Vagina (tissue), 2 donors: ENCODE data around the gene UHRF1. TPM values are rescaled to one million over a fixed set of nuclear protein-coding genes. Genes with fewer than 3 reads are reported as not detected.
A peak's percentile ranks its signal among the peaks of the same experiment; 100 is the strongest.
"Not testable (repeated sequence)": the region's sequence is repeated elsewhere in the genome, so short reads cannot be mapped to it uniquely, and the experiment has no call there.

Experiments
- DNase-seq, 2 donors: peaks; one replicate each; pipeline ENCODE4 v3.0.0-alpha.2; 2017; ENCODE audit errors: extremely low spot score in 2 of 2
- H3K27ac ChIP-seq: fragments of 200-600 bp; sonication (generic); one replicate; pipeline ENCODE4 v1.5.1; 2019
- H3K27me3 ChIP-seq: fragments of 200-600 bp; sonication (generic); one replicate; pipeline ENCODE4 v1.5.1; 2019
- H3K36me3 ChIP-seq, 2 donors: fragments of 200-600 bp; sonication (generic); one replicate each; pipeline ENCODE4 v1.5.1; 2017 to 2019
- H3K4me1 ChIP-seq: fragments of 200-600 bp; sonication (generic); one replicate; pipeline ENCODE4 v1.5.1; 2019
- H3K4me3 ChIP-seq, 2 donors: fragments of 200-600 bp; sonication (generic); 1 replicate in 1 of 2; 2 replicates in 1 of 2; pipeline ENCODE4 v1.5.1; 2016 to 2019
- H3K9me3 ChIP-seq: fragments of 200-600 bp; sonication (generic); one replicate; pipeline ENCODE4 v1.5.1; 2019
- POLR2A ChIP-seq, 2 donors: fragments of 450-650 bp; IDR thresholded peaks; one replicate each; pipeline ENCODE4 v1.6.1; 2017; ENCODE audit warnings: antibody characterized with exemption in 2 of 2, mild to moderate bottlenecking in 2 of 2, moderate library complexity in 2 of 2
- POLR2AphosphoS5 ChIP-seq, 2 donors: sonication (generic); formaldehyde crosslinking; IDR thresholded peaks; one replicate each; pipeline ENCODE4 v1.9.0; 2017; ENCODE audit warnings: antibody characterized with exemption in 2 of 2, mild to moderate bottlenecking in 2 of 2, low read depth in 1 of 2; ENCODE audit not compliant: insufficient read depth in 1 of 2
- intact Hi-C: fragments of 100-400 bp; cut with DNase I; formaldehyde crosslinking; loops from one replicate; pipeline ENCODE4 v1.15.1; 2023
- total RNA-seq: library from RNA; depleted of rRNA; stranded (reverse); fragments of >200 nt; gene quantifications from one replicate; pipeline ENCODE4 v1.2.3, GENCODE V29; 2016
- TF ChIP-seq, protein P1 (sequence below), 3 experiments: fragments of 450-650 bp in 2 of 3; fragments of 200-600 bp in 1 of 3; sonication (generic) in 1 of 3; IDR thresholded peaks; one replicate each; pipeline ENCODE4 v1.5.1; 2017 to 2019; ENCODE audit warnings: antibody characterized with exemption in 3 of 3, mild to moderate bottlenecking in 2 of 3, moderate library complexity in 2 of 3

UHRF1 gene
- total RNA-seq, 1 donor from 2014 or later: 2.0 TPM

DNA sequence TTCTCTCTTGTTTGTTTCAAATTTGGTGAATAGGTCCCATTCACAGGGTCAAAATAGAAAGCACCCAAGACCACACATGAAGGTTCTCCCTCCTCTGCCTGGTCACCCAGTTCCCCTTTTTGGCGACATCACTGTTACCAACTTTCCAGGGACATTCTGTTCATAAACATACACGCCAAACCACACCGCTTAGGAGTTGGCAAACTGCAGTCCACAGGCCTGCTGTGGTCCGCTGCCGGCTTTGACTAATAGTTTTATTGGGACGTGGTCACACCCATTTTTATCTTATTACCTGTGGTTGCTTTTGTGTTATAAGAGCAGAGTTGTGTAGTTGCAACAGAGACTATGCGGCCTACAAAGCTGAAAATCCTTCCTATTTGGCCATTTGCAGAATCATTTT, 24.2 kb downstream of the UHRF1 start:
- Histone ChIP-seq H3K4me1 (no peaks in the 10 kb centered on the region), H3K9me3 (no peaks in the 10 kb centered on the region), H3K36me3 (no peaks in the 10 kb centered on the region), H3K27ac (no peak overlapping the region), H3K4me3 (no peak overlapping the region), H3K27me3 (no peaks in the 10 kb centered on the region)
- DNase-seq: no peak
- TF ChIP-seq POLR2AphosphoS5 (IDR thresholded peaks at IDR 0.05; ENCODE audit: insufficient read depth in 1 of 2, low read depth in 1 of 2) (peak in 1 of 2 donors; percentile 69), POLR2A (IDR thresholded peaks at IDR 0.05) (no peak)
- TF ChIP-seq, protein P1, sequence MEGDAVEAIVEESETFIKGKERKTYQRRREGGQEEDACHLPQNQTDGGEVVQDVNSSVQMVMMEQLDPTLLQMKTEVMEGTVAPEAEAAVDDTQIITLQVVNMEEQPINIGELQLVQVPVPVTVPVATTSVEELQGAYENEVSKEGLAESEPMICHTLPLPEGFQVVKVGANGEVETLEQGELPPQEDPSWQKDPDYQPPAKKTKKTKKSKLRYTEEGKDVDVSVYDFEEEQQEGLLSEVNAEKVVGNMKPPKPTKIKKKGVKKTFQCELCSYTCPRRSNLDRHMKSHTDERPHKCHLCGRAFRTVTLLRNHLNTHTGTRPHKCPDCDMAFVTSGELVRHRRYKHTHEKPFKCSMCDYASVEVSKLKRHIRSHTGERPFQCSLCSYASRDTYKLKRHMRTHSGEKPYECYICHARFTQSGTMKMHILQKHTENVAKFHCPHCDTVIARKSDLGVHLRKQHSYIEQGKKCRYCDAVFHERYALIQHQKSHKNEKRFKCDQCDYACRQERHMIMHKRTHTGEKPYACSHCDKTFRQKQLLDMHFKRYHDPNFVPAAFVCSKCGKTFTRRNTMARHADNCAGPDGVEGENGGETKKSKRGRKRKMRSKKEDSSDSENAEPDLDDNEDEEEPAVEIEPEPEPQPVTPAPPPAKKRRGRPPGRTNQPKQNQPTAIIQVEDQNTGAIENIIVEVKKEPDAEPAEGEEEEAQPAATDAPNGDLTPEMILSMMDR (IDR thresholded peaks at IDR 0.05): no peak
- intact Hi-C loops: no loop called here

DNA sequence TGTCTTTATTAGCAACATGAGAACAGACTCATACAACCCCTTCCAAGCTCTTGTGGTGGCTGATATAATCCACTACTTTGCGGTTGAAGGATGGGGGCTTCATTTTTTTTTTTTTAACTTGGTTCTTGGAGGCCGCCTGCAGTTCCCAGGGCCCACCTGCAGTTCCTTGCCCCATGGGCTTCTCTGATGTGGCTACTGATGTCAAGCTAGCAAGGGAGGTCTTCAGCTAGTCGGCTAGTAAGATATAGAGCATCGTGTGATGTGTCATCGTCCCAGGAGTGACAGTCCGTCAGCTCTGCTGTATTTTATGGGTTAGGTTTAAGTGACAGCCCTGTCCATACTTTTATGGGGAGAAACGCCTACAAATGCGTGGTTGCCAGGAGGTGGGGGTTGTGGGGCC, 26.1 kb downstream of the UHRF1 start:
- H3K36me3 ChIP-seq: no peaks in the 10 kb centered on the region
- no peak for DNase-seq
- H3K4me1 ChIP-seq: no peaks in the 10 kb centered on the region
- no peaks in the 10 kb centered on the region for H3K27me3 ChIP-seq
- no peak overlapping the region for H3K4me3 ChIP-seq
- TF ChIP-seq, protein P1 (IDR thresholded peaks at IDR 0.05): no peak
- TF ChIP-seq POLR2A (IDR thresholded peaks at IDR 0.05): no peak
- no peak for TF ChIP-seq POLR2AphosphoS5 (IDR thresholded peaks at IDR 0.05; ENCODE audit: insufficient read depth in 1 of 2, low read depth in 1 of 2)
- no peak overlapping the region for H3K27ac ChIP-seq
- intact Hi-C loops: no loop called here
- H3K9me3 ChIP-seq: no peaks in the 10 kb centered on the region

DNA sequence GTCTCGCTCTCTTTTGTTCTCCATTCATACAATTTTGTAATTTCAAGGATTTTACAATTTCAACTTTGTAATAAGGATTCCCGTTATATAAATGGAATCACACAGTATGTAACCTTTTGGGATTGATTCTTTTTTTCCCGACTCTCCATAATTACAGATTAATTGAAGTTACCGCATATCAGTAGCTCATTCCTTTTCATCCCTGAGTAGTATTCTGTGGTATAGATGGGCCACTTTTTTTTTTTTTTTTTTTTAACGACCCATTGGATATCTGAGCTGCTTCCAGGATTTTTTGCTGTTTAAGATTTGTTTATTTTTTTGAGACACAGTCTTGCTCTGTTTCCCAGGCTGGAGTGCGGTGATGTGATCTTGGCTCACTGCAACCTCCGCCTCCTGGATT, 27.8 kb downstream of the UHRF1 start:
- intact Hi-C loops: no loop called here
- H3K4me3 ChIP-seq: no peak overlapping the region
- H3K27ac ChIP-seq: no peak overlapping the region
- no peaks in the 10 kb centered on the region for H3K9me3 ChIP-seq
- no peak for DNase-seq
- no peaks in the 10 kb centered on the region for H3K27me3 ChIP-seq
- no peaks in the 10 kb centered on the region for H3K36me3 ChIP-seq
- no peaks in the 10 kb centered on the region for H3K4me1 ChIP-seq
- no peak for TF ChIP-seq POLR2AphosphoS5 (IDR thresholded peaks at IDR 0.05; ENCODE audit: insufficient read depth in 1 of 2, low read depth in 1 of 2)
- TF ChIP-seq POLR2A (IDR thresholded peaks at IDR 0.05): no peak
- TF ChIP-seq, protein P1 (IDR thresholded peaks at IDR 0.05): no peak

DNA sequence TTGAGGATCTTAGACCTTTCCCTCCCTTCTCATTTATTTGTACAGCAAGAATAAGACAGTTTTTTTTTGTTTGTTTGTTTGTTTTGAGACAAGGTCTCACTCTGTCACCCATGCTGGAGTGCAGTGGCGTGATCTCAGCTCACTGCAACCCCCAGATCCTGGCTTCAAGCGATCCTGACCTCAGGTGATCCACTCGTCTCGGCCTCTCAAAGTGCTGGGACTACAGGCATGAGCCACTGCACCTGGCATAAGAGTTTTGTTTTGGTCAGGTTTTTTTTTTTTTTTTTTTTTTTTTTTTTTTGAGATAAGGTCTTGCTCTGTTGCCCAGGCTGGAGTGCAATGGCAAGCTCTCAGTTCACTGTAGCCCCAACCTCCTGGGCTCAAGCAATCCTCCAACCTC, 29.2 kb downstream of the UHRF1 start:
- H3K27ac ChIP-seq, H3K36me3 ChIP-seq, DNase-seq, H3K9me3 ChIP-seq, H3K27me3 ChIP-seq, H3K4me1 ChIP-seq, intact Hi-C loops, H3K4me3 ChIP-seq: not testable (repeated sequence)

DNA sequence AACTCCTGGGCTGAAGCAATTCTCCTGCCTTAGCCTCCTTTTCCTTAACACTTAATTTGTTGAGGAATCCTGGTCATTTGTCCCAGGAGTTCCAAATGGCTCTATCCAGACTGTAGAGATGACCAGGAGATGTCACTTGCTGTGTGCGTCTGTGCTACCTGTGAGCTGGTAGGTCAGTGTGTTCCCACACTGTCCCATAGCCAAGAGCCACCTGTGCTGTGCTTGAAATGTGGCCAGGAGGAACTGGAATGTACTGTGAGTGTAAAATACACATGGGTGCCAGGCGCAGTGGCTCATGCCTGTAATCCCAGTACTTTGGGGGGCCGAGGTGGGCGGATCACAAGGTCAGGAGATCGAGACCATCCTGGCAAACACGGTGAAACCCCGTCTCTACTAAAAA, 30.2 kb downstream of the UHRF1 start:
- Histone ChIP-seq H3K4me3 (no peak overlapping the region), H3K4me1 (no peaks in the 10 kb centered on the region), H3K27ac (no peak overlapping the region), H3K27me3 (no peaks in the 10 kb centered on the region), H3K36me3 (no peaks in the 10 kb centered on the region), H3K9me3 (no peaks in the 10 kb centered on the region)
- intact Hi-C loops: no loop called here
- TF ChIP-seq, protein P1 (IDR thresholded peaks at IDR 0.05): no peak
- no peak for TF ChIP-seq POLR2A (IDR thresholded peaks at IDR 0.05)
- no peak for TF ChIP-seq POLR2AphosphoS5 (IDR thresholded peaks at IDR 0.05; ENCODE audit: insufficient read depth in 1 of 2, low read depth in 1 of 2)
- DNase-seq: no peak

DNA sequence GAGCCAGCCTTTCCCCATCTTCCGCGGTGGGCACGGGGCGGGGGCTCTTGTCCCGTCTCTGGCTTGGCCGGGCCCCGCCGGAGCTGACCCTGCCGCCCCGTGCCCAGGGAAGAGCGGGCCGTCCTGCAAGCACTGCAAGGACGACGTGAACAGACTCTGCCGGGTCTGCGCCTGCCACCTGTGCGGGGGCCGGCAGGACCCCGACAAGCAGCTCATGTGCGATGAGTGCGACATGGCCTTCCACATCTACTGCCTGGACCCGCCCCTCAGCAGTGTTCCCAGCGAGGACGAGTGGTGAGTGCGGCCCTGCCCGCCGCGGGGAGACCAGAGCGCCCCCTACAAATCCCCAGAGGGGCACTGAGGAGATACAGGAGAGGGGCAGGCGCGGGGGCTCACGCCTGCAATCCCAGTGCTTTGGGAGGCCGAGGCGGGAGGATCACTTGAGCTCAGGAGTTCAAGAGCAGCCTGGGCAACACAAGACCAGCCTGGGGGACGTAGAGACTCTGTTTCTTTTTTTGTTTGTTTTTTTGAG, 32.4 kb downstream of the UHRF1 start:
- H3K4me1 ChIP-seq, H3K4me3 ChIP-seq, DNase-seq, intact Hi-C loops, H3K27ac ChIP-seq, H3K9me3 ChIP-seq, H3K27me3 ChIP-seq, H3K36me3 ChIP-seq: not testable (repeated sequence)

DNA sequence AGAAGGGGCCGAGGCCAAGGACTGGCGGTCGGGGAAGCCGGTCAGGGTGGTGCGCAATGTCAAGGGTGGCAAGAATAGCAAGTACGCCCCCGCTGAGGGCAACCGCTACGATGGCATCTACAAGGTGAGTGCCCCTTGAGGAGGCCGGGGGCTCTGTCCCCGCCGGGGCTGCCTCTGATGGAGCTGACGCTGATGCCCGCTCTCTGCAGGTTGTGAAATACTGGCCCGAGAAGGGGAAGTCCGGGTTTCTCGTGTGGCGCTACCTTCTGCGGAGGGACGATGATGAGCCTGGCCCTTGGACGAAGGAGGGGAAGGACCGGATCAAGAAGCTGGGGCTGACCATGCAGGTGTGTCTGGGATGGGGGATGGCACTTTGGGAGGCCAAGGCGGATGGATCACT, 41.3 kb downstream of the UHRF1 start:
- intact Hi-C loops, DNase-seq: not testable (repeated sequence)

More for the DNA sequence above, 41.3 kb downstream of the UHRF1 start:
- not testable (repeated sequence) for H3K36me3 ChIP-seq, H3K4me3 ChIP-seq, H3K4me1 ChIP-seq, H3K27me3 ChIP-seq, H3K27ac ChIP-seq, H3K9me3 ChIP-seq
